HuH-7 (cell line): ENCODE data around the gene FBXO22.
"Not testable (repeated sequence)": the region's sequence is repeated elsewhere in the genome, so short reads cannot be mapped to it uniquely, and the experiment has no call there.

Experiments
- DNase-seq: peaks from one replicate; pipeline ENCODE4 v3.0.0; 2011; ENCODE audit warnings: low spot score

FBXO22 gene

DNA sequence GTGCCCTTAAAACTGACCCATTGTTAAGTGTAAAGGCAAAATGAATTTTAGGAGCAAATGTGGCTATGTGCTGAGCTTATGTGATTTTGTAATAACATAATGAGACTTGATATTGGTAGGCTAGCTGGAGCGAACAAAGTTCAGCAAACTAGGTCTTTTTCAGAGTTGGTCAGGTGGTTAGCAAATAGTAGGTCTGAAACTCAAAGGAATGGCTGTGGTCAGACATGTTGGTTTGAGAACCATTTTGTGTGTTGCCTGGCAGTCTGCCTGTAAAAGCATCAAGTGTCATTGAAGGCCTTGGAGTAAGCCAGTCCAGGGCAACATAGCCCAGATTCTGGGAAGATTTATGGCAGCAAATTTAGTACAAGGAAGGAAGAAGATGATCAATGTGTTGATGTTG, 16.4 kb downstream of the FBXO22 start:
- DNase-seq: no peak

DNA sequence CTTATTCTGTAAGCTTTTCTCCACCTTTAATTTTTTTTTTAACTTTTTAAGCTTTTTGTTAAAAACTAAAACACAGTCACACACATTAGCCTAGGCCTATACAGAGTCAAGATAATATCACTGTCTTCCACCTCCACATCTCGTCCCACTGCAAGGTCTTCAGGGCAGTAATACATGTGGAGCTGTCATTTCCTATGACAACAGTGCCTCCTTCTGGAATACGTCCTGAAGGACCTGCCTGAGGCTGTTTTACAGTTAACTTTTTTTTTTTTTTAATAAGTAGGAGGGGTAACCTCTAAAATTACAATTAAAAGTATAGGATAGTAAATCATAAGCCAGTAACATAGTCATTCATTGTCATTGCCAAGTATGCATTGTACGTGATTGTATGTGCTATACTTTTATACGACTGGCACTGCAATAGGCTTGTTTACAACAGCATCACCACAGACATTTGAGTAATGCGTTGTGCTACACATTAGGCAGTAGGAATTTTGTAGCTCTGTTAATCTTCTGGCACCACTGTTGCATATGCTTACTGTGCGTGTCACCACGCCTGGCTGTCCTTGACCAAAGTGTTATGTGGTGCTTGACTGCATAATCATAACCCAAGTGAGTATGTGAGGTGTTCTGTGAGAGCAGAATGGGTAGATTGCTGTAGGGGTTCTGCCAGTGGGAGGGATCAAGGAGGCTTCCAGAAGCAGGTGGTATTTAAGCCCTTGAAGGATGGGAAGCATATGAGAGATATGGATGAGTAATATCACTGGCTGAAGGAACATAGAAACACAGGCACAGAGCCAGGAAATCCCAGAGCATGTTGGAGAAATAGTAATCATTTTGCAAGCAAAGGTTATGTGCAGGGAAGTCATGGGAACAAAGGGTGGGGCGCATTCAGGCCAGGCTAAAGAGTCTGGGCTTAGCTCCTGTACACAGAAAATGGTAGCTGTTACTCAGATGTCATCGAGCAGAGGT, 18.3 kb downstream of the FBXO22 start:
- peak; percentile 20 for DNase-seq

DNA sequence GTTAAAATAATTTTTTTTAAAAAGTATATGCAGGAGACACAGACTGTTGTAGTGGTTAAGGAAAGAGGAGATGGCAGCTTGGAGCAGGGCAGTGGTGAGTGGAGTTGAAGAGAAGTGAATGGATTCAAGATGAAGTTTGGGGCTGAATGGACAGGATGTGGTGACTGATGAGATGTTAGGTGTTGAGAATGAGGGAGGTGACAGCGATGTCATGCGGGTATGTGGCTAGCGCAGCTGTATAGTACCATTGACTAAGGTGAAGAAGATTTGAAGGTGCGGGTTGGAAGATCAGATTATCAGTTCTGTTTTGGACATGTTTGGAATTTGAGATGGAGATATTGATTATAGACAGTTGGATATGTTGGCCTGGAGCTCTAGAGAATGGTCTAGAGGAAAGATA, 20.1 kb downstream of the FBXO22 start:
- no peak for DNase-seq

DNA sequence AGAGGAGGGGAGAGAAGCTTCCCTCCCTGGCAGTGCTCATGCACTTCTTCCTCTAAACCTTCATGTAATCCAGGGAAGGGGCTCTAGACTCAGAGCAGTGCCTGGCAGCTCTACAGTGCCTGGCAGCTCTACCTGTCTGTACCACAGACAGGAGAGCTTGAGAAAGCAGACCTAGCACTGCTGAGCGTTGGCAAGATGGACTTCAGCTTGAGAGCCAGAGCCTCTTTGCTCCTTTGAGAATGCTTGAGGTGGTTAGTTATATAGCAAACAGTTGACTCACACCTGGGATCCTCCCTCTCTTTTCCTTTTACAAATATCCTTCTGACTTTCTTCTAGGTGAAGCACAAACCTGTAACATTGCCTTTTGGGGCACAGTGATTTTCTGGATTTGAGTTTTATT, 20.9 kb downstream of the FBXO22 start:
- DNase-seq: no peak

DNA sequence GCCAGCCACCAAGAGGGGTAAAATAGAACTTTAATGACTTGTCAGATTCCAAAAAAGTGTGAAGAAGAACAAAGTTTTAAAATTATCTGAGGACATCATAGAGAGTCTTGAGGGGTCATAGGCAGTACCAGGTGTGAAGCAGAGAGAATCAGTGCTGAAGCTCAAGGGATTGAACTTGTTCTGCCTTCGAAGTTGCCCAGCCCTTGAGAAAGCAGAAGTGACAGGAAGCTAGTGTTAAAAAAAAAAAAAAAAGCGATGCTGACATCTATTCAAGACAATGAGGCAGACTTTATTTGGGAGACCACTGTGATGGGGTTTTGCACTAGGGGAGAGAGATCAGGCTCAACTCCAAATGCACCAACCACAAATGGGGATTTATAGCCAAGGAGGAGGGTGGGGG, 21.8 kb downstream of the FBXO22 start:
- no peak for DNase-seq

DNA sequence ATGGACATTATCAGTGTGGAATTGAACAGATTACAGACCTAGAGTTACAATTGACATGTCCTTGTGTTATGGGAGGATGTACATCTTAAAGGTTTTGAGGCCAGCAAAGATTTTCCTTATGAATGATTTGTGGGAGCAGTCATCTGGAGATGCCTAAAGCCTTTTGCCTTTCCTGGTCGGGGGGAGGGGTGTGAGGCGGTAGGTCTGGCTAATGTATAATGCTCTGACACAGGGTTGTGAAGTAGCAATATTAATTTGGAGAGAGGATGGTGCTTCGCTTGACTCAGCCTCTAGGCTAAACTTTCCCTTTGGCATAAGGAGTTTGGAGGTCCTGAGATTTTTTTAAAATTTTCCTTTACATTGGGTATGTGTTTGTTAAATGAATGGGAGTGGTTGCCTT, 23.3 kb downstream of the FBXO22 start:
- no peak for DNase-seq

DNA sequence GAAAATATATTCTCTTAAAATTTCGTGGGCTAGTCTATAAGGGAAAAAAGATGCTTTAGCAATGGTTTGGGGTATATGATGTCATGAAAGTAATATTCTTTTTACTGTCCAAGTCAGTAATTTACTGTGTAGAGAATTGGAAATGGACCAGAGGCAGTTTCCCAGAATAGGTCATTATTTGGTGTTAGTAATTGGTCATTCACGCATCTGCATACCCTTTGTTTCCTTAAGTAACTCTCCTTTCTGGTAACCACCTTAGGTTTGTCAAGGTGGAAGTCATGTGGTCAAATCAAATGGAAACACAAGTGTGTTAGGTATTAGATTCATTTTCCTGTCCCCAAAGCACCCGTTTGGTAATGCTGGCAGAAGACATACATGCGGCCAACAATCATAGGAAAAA, 23.9 kb downstream of the FBXO22 start:
- DNase-seq: no peak

DNA sequence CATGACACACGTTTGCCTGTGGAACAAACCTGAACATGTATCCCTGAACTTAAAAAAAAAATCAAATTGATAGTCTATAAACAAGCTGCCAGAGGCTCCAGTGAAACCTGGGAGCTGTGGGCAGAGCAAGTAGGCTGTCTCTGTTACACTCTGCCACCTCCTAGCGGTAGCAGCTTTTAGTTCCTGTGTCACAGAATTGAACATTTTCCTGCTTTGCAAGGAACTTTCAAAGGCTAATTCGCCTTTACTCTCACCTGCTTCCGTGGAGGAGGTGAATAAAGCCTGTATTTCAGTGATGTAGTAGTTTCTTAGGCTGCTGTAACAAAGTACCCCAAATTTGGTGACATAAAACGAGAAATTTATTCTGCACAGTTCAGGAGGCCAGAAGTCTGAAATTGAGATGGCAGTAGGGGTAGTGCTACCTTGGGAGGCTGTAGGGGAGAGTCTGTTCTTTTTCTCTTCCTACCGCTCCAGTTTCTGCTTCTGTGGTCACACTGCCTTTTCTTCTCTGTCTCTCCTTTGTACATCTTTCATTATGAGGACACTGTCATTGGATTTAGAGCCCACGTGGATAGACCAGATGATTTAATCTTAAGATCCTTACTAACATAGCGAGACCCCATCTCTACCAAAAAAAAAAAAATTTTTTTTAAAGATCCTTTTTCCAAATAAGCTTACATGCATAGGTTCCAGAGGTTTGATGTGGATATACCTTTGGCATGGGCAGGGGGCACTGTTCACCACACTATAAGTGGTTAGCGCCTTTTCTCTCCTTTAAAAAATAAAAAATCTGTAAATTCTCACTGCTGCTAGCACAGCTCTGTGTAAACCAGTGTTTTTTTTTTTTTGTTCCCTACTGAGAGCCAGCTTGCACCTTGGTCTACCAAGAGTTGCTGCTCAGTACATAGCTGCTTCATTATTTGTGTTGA, 25.3 kb downstream of the FBXO22 start:
- peak; percentile 36 for DNase-seq

DNA sequence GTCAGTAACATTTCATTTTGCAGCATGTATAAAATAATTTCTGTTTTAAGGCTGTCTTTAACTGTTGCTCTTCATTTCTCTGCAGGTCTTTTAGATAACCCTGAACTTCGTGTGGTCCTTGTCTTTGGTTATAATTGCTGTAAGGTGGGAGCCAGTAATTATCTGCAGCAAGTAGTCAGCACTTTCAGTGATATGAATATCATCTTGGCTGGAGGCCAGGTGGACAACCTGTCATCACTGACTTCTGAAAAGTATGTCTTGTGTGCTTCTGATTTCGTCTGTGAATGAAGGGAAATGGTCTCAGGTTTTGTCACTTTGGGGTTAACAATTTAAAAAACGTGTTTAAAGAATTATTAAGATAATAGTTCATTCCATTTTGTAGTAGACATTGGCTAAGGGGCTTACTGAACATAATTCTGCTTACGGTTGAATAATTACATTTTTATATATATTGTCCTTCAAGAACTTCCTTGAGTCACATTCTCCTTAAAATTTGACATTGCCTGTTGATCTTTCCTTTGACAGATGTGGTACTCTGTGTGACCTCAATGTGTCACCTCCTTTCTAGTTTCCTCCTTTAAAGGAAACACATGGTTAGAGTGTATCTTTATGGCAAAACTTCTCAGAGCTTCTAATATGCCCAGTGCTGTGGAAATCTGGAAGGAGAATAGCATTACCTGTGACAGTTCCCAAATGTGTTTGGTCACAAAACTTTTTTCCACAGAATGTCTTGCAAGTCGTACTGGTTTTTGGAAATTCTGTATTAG, 26.3 kb downstream of the FBXO22 start:
- no peak for DNase-seq

DNA sequence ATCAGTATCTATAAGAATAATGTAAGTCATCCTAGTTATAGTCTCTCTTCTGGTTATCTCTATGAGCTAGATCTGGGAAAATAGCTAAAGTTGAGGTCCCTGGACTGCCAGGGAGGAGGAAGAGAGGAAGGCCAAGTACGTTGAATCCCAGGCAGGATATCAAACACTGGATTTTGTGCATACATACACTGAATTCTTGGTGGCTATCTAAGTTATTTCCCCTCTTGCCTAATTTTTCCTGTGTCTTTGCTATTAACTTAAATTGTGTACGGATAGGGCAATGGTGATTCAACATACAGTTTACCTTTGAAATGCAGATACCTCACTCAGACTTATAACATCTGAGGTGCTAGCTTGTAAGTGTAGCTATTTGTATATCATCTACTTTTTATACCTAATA, 27.2 kb downstream of the FBXO22 start:
- no peak for DNase-seq

DNA sequence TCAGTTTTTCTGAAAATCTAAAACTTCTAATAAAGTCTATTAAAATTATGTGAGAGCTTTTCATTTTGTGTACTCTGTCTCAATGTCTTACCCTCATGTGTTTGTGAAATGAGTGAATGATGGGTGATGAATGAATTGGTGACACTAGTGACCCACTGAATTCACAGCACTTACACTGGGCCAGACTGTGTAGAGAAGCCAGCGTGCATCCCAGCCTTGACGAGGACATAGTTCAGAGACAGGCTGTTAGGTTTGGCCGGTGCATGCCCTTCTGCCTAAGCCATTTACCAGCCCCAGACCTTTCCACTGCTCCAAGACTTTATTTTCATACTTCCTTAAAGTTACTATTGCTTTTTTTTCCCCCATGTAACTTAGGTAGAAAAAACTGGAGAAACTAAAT, 38.8 kb downstream of the FBXO22 start:
- no peak for DNase-seq

DNA sequence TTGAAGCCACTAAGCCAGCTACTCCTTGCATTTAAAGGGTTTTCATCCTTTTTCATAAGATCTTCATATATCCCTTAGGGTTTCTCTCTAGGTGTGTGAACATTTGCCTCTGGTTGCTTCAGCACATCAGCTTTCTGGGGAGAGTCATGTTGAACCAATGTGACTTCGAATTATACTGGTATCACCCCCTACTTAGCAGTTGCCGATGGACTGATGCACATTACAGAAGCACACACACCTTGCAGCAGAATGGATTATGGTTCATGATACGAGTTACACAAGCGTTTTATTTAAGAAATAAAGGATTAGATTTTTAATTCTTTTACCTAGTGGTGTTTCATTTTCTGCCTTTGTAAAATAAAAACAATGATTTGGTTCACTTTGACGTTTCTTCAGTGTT, 39.6 kb downstream of the FBXO22 start:
- no peak for DNase-seq

DNA sequence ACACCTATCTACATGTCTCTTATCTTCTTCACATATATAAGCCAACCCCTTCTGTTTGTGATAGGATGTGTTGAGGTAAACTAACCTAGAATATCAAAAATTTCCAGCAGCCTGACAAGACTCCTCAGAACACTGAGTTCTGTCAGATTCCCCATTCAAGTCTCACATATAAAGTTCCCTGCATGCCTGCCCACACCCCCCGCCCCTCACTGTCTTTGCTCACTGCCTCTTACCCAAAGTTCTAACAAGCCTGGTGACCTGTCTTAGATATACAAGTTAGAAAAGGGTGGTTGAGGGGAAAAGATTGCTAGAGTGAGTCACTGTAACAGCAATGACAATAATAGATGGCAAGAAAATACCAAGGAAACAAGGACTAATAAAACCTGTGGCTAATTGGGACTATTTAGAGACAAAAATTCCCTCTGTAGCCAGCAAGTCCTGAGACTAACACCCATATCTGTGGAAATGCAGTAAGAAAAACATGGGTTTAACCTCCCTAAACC, 40.1 kb downstream of the FBXO22 start:
- no peak for DNase-seq

DNA sequence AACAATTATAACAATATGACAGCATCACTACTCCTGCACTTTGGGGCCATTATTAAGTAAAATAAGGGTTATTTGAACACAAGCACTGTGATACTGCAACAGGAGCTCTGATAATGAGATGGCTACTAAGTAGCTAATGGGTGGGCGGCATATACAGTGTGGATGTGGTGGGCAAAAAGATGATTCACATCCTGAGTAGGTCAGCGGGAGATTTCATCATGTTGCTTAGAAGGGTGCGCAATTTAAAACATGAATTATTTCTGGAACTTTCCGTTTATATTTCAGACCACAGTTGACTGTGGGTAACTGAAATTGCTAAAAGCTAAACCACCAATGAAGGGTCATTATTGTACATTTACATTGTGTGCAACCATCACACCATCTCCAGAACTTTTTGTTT, 42.3 kb downstream of the FBXO22 start:
- no peak for DNase-seq

DNA sequence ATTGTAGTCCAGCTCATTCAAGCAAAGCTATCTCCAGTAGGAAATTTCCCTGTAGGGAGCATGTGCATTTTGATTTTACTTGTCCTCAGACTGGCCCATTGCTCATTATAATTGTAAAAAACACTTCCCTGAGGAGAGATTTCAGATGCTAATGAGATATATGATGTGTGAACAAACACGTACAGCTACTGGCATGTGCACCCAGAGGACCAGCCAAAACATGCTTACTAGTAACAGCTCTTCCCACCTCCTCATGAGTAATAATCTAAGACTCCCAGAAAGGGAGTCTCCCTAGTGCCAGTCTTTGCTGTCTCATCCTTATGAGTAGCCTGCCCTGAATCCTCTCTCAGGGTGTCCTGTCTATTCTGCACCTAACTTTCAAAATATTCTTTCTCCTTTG, 43.4 kb downstream of the FBXO22 start:
- DNase-seq: no peak

DNA sequence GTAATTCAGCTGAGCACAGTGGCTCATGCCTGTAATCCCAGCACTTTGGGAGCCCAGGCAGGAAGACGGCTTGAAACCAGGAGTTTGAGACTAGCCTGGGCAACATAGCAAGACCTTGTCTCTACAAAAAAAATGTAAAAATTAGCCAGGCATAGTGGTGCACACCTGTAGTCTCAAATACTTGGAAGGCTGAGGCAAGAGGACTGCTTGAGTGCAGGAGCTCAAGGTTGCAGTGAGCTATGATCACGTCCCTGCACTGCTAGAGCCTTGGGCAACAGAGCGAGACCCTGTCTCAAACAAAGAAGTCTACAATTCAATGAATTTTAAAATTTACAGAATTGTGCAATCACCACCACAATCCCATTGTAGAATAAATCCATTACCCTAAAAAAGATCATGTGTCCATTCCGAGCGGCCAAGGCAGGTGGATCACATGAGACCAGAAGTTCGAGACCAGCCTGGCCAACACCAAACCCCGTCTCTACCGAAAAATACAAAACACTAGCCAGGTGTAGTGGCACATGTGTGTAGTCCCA, 45.2 kb downstream of the FBXO22 start:
- no peak for DNase-seq

DNA sequence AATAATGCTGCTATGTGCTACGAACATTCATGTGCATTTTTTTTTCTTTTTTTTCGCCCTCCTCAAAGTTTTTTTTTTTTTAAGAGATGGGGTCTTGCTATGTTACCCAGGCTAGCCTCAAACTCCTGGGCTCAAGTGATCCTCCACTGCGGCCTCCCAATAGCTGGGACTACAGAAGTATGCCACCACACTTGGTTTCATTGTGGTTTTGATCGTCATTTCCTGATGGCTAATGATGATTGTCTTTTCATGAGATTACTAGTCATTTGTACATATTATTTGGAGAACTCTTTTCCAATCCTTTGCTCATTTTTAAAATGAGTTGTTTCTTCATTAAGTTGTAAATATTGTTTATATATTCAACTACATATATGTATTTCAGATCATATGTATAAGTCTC, 48.8 kb downstream of the FBXO22 start:
- no peak for DNase-seq

DNA sequence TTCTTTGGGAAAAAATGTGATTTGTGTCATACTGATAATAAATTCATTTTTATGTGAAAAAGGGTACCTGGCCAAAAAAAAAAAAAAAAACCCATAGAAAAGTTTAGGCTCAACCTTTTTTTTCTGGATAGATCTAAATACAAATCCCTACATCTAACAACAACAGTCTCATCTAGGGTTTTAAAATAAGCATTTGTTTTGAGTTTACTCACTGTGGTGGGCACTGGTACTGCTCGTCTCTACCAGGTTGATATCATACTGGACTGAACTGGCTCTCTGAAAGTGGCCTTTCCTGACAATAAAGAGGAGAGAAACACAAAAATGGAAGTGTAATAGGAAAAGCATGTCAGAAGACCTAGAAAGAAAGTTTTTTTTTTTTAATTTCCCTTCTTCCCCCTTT, 52.0 kb downstream of the FBXO22 start:
- no peak for DNase-seq

DNA sequence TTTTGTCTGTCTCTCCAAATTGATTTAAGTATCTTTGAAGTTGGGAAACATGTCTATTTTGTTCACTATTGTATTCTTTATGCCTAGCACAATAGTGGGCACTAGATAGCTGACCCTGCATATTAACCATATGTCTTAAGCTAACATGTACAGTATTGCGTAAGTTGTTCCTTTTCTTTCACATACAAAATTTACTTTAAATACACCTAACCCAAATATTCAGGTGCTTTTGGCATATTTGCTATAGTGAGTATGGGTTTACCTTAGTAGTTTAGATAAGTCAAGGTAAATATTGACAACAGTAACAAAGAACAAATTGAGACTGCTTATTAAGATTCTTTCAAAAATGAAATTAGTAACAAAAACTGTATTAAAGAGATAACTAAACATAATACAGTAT, 57.7 kb downstream of the FBXO22 start:
- DNase-seq: no peak

DNA sequence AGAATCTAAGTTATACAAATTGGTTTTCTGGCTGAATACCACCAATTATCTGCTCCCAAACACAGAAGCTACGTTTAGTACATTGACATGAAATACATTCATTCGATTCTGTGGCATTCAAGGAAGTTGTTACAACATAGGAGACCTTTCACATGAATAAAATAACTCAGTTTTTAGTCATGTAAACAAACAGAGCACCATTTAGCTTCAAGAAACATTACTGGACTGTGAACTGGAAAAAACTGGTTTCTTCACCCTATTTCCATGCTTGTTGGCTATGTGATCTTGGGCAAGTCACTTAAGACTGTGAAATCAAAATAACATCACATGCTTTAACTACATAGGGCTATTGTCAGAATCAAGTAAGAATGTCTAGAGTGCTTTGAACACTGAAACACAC, 62.4 kb downstream of the FBXO22 start:
- no peak for DNase-seq

DNA sequence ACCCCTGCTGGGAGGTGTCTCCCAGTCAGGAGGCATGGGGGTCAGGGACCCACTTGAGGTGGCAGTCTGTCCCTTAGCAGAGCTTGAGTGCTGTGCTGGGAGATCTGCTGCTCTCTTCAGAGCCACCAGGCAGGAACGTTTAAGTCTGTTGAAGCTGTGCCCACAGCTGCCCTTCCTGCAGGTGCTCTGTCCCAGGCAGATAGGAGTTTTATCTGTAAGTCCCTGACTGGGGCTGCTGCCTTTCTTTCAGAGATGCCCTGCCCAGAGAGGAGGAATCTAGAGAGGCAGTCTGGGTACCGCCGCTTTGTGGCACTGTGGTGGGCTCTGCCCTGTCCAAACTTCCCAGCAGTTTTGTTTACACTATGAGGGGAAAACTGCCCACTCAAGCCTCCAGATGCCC, 73.1 kb downstream of the FBXO22 start:
- not testable (repeated sequence) for DNase-seq
